ENCODE data around the gene EMX1.

DNA sequence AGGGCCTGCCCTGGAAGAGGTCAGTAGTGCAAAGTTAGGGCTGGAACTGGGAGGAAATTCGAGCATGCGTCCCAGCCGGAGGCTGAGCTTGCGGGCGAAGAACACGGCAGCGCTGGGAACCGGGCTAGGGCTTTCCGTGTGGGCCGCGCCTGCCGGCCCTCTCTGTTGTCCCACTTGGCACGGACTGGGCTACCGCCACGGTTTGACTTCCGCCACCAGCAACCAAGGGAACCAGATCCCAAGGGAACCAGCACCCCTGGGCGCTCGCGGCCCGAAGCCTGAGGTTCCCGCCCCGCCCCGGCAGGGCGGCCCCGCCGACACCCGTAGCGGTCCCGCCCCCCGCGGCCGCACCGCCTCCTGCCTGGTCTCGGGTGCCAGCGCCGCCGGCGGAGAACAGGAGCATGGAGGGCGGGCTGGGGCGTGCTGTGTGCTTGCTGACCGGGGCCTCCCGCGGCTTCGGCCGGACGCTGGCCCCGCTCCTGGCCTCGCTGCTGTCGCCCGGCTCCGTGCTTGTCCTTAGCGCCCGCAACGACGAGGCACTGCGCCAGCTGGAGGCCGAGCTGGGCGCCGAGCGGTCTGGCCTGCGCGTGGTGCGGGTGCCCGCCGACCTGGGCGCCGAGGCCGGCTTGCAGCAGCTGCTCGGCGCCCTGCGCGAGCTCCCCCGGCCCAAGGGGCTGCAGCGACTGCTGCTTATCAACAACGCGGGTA, 30.1 kb upstream of the EMX1 start, which contains the start of gene SPR:
- TF ChIP-seq, protein P1, sequence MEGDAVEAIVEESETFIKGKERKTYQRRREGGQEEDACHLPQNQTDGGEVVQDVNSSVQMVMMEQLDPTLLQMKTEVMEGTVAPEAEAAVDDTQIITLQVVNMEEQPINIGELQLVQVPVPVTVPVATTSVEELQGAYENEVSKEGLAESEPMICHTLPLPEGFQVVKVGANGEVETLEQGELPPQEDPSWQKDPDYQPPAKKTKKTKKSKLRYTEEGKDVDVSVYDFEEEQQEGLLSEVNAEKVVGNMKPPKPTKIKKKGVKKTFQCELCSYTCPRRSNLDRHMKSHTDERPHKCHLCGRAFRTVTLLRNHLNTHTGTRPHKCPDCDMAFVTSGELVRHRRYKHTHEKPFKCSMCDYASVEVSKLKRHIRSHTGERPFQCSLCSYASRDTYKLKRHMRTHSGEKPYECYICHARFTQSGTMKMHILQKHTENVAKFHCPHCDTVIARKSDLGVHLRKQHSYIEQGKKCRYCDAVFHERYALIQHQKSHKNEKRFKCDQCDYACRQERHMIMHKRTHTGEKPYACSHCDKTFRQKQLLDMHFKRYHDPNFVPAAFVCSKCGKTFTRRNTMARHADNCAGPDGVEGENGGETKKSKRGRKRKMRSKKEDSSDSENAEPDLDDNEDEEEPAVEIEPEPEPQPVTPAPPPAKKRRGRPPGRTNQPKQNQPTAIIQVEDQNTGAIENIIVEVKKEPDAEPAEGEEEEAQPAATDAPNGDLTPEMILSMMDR (conservative IDR thresholded peaks at IDR 0.05; ENCODE audit: low read length) = no peak
- TF ChIP-seq EZH2phosphoT487 (IDR thresholded peaks at IDR 0.05; ENCODE audit: borderline replicate concordance) = no peak
